ENCODE measurements around the gene KDM1A. TPM values are rescaled to one million over a fixed set of nuclear protein-coding genes. Genes with fewer than 3 reads are reported as not detected.

KDM1A gene
- total and polyA plus RNA-seq, 9 of the 15 experiments (the other 6 are each of a cell fraction or from before 2014, with no cell fraction given): 59.2 to 181 (median 168) TPM

DNA sequence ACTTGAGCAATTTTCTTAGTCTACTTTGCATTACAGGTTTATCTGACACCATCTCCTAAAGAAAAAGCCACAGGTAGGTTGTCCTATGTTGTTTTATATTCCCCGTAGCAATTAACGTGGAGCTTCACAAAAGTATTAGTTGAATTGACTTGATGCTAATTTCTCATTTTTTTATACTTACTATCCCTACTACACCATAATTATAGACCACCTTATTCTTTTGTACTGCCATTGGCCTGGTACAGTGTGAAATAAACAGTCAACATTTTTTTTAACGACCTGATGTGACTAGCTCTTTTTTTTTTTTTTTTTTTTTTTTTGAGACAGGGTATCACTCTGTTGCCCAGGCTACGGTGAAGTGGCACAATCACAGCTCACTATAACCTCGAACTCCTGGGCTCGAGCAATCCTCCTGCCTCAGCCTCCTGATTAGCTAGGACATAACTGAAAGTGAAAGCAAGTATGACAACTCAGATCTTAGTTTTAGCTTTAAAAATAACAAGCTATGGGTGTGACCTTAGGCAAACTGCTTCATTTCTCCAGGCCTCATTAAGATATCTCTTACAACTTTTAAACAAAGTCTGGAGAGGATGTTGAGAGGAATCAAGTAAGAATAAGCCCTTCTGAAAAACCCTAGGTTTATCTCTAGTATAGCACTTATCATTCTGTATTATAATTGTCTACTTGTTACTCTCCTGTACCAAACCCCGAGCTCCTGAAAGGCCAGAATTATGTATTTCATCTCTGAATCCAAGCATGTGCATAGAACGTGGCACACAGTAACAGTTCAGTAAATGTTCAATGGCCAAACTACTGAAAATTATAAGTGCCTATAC, 99.9 kb downstream of the KDM1A start (continued):
- TF ChIP-seq NR2C2 (CRISPR knock-in tag; IDR thresholded peaks at IDR 0.05) (no peak), NR2C2 (tag; IDR thresholded peaks at IDR 0.05) (peak; percentile 60; the same call in 1 of the 2 replicates), GABPA (tag; conservative IDR thresholded peaks at IDR 0.05; ENCODE audit: low read depth) (0 out of 2 replicates have a peak, but pooled peaks have one; percentile 16), PHF21A (IDR thresholded peaks at IDR 0.05; ENCODE audit: borderline replicate concordance, low read depth) (no peak), ADNP (tag; IDR thresholded peaks at IDR 0.05) (peak; percentile 76), STAT5A (IDR thresholded peaks at IDR 0.05; ENCODE audit: borderline replicate concordance, low read length) (no peak), CREB1 (IDR thresholded peaks at IDR 0.05) (no peak), CREB1 (CRISPR knock-in tag; IDR thresholded peaks at IDR 0.05) (no peak), RFX1 (IDR thresholded peaks at IDR 0.05) (peak; percentile 66), RFX5 (IDR thresholded peaks at IDR 0.05; ENCODE audit: low read depth, low read length) (no peak), ZNF354B (CRISPR knock-in tag; IDR thresholded peaks at IDR 0.05) (no peak), HIVEP1 (CRISPR knock-in tag; IDR thresholded peaks at IDR 0.05) (no peak), ZNF316 (IDR thresholded peaks at IDR 0.05) (no peak), BRD4 (IDR thresholded peaks at IDR 0.05) (no peak)
- TF ChIP-seq, protein P1, sequence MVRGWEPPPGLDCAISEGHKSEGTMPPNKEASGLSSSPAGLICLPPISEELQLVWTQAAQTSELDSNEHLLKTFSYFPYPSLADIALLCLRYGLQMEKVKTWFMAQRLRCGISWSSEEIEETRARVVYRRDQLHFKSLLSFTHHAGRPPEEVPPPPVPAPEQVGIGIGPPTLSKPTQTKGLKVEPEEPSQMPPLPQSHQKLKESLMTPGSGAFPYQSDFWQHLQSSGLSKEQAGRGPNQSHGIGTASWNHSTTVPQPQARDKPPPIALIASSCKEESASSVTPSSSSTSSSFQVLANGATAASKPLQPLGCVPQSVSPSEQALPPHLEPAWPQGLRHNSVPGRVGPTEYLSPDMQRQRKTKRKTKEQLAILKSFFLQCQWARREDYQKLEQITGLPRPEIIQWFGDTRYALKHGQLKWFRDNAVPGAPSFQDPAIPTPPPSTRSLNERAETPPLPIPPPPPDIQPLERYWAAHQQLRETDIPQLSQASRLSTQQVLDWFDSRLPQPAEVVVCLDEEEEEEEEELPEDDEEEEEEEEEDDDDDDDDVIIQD (CRISPR knock-in tag; IDR thresholded peaks at IDR 0.05): no peak
- TF ChIP-seq, protein P2, sequence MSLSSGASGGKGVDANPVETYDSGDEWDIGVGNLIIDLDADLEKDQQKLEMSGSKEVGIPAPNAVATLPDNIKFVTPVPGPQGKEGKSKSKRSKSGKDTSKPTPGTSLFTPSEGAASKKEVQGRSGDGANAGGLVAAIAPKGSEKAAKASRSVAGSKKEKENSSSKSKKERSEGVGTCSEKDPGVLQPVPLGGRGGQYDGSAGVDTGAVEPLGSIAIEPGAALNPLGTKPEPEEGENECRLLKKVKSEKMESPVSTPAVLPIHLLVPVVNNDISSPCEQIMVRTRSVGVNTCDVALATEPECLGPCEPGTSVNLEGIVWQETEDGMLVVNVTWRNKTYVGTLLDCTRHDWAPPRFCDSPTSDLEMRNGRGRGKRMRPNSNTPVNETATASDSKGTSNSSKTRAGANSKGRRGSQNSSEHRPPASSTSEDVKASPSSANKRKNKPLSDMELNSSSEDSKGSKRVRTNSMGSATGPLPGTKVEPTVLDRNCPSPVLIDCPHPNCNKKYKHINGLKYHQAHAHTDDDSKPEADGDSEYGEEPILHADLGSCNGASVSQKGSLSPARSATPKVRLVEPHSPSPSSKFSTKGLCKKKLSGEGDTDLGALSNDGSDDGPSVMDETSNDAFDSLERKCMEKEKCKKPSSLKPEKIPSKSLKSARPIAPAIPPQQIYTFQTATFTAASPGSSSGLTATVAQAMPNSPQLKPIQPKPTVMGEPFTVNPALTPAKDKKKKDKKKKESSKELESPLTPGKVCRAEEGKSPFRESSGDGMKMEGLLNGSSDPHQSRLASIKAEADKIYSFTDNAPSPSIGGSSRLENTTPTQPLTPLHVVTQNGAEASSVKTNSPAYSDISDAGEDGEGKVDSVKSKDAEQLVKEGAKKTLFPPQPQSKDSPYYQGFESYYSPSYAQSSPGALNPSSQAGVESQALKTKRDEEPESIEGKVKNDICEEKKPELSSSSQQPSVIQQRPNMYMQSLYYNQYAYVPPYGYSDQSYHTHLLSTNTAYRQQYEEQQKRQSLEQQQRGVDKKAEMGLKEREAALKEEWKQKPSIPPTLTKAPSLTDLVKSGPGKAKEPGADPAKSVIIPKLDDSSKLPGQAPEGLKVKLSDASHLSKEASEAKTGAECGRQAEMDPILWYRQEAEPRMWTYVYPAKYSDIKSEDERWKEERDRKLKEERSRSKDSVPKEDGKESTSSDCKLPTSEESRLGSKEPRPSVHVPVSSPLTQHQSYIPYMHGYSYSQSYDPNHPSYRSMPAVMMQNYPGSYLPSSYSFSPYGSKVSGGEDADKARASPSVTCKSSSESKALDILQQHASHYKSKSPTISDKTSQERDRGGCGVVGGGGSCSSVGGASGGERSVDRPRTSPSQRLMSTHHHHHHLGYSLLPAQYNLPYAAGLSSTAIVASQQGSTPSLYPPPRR (CRISPR knock-in tag; IDR thresholded peaks at IDR 0.05; ENCODE audit: borderline replicate concordance): no peak
- TF ChIP-seq, protein P3, sequence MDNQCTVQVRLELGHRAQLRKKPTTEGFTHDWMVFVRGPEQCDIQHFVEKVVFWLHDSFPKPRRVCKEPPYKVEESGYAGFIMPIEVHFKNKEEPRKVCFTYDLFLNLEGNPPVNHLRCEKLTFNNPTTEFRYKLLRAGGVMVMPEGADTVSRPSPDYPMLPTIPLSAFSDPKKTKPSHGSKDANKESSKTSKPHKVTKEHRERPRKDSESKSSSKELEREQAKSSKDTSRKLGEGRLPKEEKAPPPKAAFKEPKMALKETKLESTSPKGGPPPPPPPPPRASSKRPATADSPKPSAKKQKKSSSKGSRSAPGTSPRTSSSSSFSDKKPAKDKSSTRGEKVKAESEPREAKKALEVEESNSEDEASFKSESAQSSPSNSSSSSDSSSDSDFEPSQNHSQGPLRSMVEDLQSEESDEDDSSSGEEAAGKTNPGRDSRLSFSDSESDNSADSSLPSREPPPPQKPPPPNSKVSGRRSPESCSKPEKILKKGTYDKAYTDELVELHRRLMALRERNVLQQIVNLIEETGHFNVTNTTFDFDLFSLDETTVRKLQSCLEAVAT (IDR thresholded peaks at IDR 0.05): no peak
- TF ChIP-seq, protein P4, sequence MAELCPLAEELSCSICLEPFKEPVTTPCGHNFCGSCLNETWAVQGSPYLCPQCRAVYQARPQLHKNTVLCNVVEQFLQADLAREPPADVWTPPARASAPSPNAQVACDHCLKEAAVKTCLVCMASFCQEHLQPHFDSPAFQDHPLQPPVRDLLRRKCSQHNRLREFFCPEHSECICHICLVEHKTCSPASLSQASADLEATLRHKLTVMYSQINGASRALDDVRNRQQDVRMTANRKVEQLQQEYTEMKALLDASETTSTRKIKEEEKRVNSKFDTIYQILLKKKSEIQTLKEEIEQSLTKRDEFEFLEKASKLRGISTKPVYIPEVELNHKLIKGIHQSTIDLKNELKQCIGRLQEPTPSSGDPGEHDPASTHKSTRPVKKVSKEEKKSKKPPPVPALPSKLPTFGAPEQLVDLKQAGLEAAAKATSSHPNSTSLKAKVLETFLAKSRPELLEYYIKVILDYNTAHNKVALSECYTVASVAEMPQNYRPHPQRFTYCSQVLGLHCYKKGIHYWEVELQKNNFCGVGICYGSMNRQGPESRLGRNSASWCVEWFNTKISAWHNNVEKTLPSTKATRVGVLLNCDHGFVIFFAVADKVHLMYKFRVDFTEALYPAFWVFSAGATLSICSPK (IDR thresholded peaks at IDR 0.05; ENCODE audit: borderline replicate concordance): no peak

Data from K562 (cell line).